GM21447 (cell line): ENCODE results near the gene GRIK2.

Experiments used
- ATAC-seq: cut with Tn5 transposase; IDR thresholded peaks from one replicate; pipeline ENCODE4 v1.9.1; 2021; ENCODE audit not compliant: unreplicated experiment

The GRIK2 gene

GRCh38 chr6:101400326-101401135 lies 7.0 kb downstream of the GRIK2 start:
- no peak for ATAC-seq

- no peak for ATAC-seq
Observed at GRCh38 chr6:101401171-101401570, 7.7 kb downstream of the GRIK2 start.

GRCh38 chr6:101401792-101402621 lies 8.5 kb downstream of the GRIK2 start:
- no peak for ATAC-seq

- no peak for ATAC-seq
Observed at GRCh38 chr6:101402622-101403031, 9.1 kb downstream of the GRIK2 start.

GRCh38 chr6:101403216-101403945 lies 9.9 kb downstream of the GRIK2 start:
- ATAC-seq = no peak

GRCh38 chr6:101404775-101405174 lies 11.3 kb downstream of the GRIK2 start:
- no peak for ATAC-seq

- no peak for ATAC-seq
Observed at GRCh38 chr6:101413773-101414172, 20.3 kb downstream of the GRIK2 start.

GRCh38 chr6:101417900-101418299 lies 24.4 kb downstream of the GRIK2 start:
- ATAC-seq = no peak

GRCh38 chr6:101422251-101422650 lies 28.7 kb downstream of the GRIK2 start:
- no peak for ATAC-seq

- no peak for ATAC-seq
Observed at GRCh38 chr6:101422811-101423210, 29.3 kb downstream of the GRIK2 start.

GRCh38 chr6:101429270-101429669 lies 35.8 kb downstream of the GRIK2 start:
- ATAC-seq = no peak

- ATAC-seq = no peak
Observed at GRCh38 chr6:101429845-101430244, 36.3 kb downstream of the GRIK2 start.

GRCh38 chr6:101433141-101433540 lies 39.6 kb downstream of the GRIK2 start:
- ATAC-seq = no peak

GRCh38 chr6:101434601-101435000 lies 41.1 kb downstream of the GRIK2 start:
- no peak for ATAC-seq

GRCh38 chr6:101435038-101435437 lies 41.5 kb downstream of the GRIK2 start:
- no peak for ATAC-seq

- ATAC-seq = no peak
Observed at GRCh38 chr6:101439790-101440189, 46.3 kb downstream of the GRIK2 start.

- ATAC-seq = no peak
Observed at GRCh38 chr6:101443315-101443714, 49.8 kb downstream of the GRIK2 start.

GRCh38 chr6:101444717-101445116 lies 51.2 kb downstream of the GRIK2 start:
- no peak for ATAC-seq

GRCh38 chr6:101445527-101445926 lies 52.0 kb downstream of the GRIK2 start:
- no peak for ATAC-seq

- ATAC-seq = no peak
Observed at GRCh38 chr6:101450901-101451300, 57.4 kb downstream of the GRIK2 start.

GRCh38 chr6:101451981-101452380 lies 58.5 kb downstream of the GRIK2 start:
- ATAC-seq = no peak
